Measurements from ENCODE around the gene USP36.
A peak's percentile ranks its signal among the peaks of the same experiment; 100 is the strongest.

DNA sequence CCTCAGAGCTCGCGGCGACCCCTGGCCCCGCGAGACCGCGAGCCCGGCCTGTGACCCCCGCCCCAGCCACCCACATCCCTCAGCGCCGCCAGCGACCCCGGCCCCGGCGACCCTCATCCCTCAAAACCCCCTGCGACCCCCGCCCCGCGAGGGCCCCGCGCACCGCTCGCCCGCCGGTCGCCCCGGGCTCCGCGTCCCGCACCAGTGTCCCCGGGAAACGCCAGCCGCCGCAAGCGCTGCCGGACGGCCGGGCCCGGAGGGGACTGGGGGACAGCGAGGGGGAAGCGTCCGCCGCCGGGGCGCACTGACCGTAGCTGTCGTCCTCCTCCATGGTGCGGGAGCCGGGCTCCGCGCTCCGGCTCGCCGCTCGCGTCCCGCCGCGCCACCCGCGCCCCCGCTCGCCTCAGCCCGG lies 58.7 kb downstream of the USP36 start, which contains the start of gene CYTH1:
- TF ChIP-seq, protein P1, sequence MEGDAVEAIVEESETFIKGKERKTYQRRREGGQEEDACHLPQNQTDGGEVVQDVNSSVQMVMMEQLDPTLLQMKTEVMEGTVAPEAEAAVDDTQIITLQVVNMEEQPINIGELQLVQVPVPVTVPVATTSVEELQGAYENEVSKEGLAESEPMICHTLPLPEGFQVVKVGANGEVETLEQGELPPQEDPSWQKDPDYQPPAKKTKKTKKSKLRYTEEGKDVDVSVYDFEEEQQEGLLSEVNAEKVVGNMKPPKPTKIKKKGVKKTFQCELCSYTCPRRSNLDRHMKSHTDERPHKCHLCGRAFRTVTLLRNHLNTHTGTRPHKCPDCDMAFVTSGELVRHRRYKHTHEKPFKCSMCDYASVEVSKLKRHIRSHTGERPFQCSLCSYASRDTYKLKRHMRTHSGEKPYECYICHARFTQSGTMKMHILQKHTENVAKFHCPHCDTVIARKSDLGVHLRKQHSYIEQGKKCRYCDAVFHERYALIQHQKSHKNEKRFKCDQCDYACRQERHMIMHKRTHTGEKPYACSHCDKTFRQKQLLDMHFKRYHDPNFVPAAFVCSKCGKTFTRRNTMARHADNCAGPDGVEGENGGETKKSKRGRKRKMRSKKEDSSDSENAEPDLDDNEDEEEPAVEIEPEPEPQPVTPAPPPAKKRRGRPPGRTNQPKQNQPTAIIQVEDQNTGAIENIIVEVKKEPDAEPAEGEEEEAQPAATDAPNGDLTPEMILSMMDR (IDR thresholded peaks at IDR 0.05): peak in 1 of 6 experiments; percentile 2
- peak; percentile 40 to 42 for TF ChIP-seq POLR2A (IDR thresholded peaks at IDR 0.05)

All from adrenal gland (tissue), 5 donors.